PC-9 (cell line): Measurements from ENCODE around the gene NPHP4.

Source experiments
- EZH2 ChIP-seq: fragments of 200-600 bp; sonication (generic); IDR thresholded peaks from 2 replicates; pipeline ENCODE4 v1.8.0; 2017; ENCODE audit warnings: antibody characterized with exemption, low read depth
- TF ChIP-seq, protein P1 (sequence below): fragments of 200-600 bp; sonication (generic); conservative IDR thresholded peaks from 2 replicates; pipeline ENCODE4 v1.6.1; 2017; ENCODE audit warnings: mixed run types, antibody characterized with exemption, mild to moderate bottlenecking, moderate library complexity

GRCh38 chr1:5920201-5920600 lies 72.0 kb downstream of the NPHP4 start:
- TF ChIP-seq, protein P1, sequence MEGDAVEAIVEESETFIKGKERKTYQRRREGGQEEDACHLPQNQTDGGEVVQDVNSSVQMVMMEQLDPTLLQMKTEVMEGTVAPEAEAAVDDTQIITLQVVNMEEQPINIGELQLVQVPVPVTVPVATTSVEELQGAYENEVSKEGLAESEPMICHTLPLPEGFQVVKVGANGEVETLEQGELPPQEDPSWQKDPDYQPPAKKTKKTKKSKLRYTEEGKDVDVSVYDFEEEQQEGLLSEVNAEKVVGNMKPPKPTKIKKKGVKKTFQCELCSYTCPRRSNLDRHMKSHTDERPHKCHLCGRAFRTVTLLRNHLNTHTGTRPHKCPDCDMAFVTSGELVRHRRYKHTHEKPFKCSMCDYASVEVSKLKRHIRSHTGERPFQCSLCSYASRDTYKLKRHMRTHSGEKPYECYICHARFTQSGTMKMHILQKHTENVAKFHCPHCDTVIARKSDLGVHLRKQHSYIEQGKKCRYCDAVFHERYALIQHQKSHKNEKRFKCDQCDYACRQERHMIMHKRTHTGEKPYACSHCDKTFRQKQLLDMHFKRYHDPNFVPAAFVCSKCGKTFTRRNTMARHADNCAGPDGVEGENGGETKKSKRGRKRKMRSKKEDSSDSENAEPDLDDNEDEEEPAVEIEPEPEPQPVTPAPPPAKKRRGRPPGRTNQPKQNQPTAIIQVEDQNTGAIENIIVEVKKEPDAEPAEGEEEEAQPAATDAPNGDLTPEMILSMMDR, result no peak
- TF ChIP-seq EZH2, result no peak
